Thymus (tissue), 11 donors: ENCODE measurements around the gene ERRFI1. TPM values are rescaled to one million over a fixed set of nuclear protein-coding genes. Genes with fewer than 3 reads are reported as not detected.

Source experiments
- DNase-seq, 9 donors: peaks; one replicate each; pipeline ENCODE4 v3.0.0-alpha.2; 2013; ENCODE audit warnings: low spot score in 9 of 9, low read depth in 6 of 9, missing footprints in 1 of 9
- H3K27ac ChIP-seq, 2 donors: one replicate each; pipeline ENCODE4 v1.5.1; 2013; ENCODE audit warnings: control low read depth in 1 of 2, low read depth in 1 of 2, low read length in 1 of 2, mild to moderate bottlenecking in 1 of 2, moderate library complexity in 1 of 2
- H3K27me3 ChIP-seq, 2 donors: one replicate each; pipeline ENCODE4 v1.5.1; 2013; ENCODE audit warnings: low read length in 1 of 2; ENCODE audit not compliant: control insufficient read depth in 2 of 2, insufficient read depth in 1 of 2
- H3K36me3 ChIP-seq, 2 donors: one replicate each; pipeline ENCODE4 v1.5.1; 2013; ENCODE audit warnings: low read length in 1 of 2, mild to moderate bottlenecking in 1 of 2, moderate library complexity in 1 of 2; ENCODE audit not compliant: control insufficient read depth in 2 of 2, insufficient read depth in 2 of 2
- H3K4me1 ChIP-seq, 2 donors: one replicate each; pipeline ENCODE4 v1.5.1; 2013; ENCODE audit warnings: low read length in 2 of 2; ENCODE audit not compliant: control insufficient read depth in 2 of 2, insufficient read depth in 2 of 2
- H3K4me3 ChIP-seq, 2 donors: one replicate each; pipeline ENCODE4 v1.5.1; 2013; ENCODE audit warnings: low read length in 2 of 2, control low read depth in 1 of 2, mild to moderate bottlenecking in 1 of 2
- H3K9me3 ChIP-seq, 2 donors: one replicate each; pipeline ENCODE4 v1.5.1; 2013; ENCODE audit warnings: low read length in 1 of 2, mild to moderate bottlenecking in 1 of 2; ENCODE audit not compliant: control insufficient read depth in 2 of 2, insufficient read depth in 1 of 2
- WGBS: extraction: QIAGEN DNeasy Blood & Tissue Kit; methylation state at CpG from one replicate; pipeline ENCODE4 v1.1.7; 2013; 5-methylcytosine and 5-hydroxymethylcytosine counted together
- polyA plus RNA-seq: library from polyadenylated mRNA; stranded (reverse); fragments of 200-250 nt; gene quantifications from one replicate; pipeline ENCODE4 v1.2.3, GENCODE V29; 2013
- total RNA-seq: library from RNA; stranded (reverse); fragments of 120-200 nt; gene quantifications from one replicate; pipeline ENCODE4 v1.2.4, GENCODE V29; 2013
- donor health status: healthy.

Gene ERRFI1
- total and polyA plus RNA-seq, 2 donors, result 3.5 to 75.0 TPM

GRCh38 chr1:7989762-7990428 lies 36.2 kb downstream of the ERRFI1 start:
- Histone ChIP-seq H3K4me1 (no peaks in the 10 kb centered on the region), H3K4me3 (no peak overlapping the region), H3K9me3 (no peaks in the 10 kb centered on the region), H3K27me3 (no peaks in the 10 kb centered on the region), H3K36me3 (peaks cover 18 to 20% of the 10 kb centered on the region in 2 donors), H3K27ac (no peak overlapping the region)
- 98% methylated on average over 2 of the region's 2 CpGs for WGBS
- DNase-seq, result no peak

GRCh38 chr1:7988576-7988975 lies 37.5 kb downstream of the ERRFI1 start:
- DNase-seq, result no peak
- WGBS, result 96% methylated on average over 1 of the region's 1 CpG
- no peaks in the 10 kb centered on the region for H3K27me3 ChIP-seq
- H3K9me3 ChIP-seq, result no peaks in the 10 kb centered on the region
- no peak overlapping the region for H3K4me3 ChIP-seq
- no peaks in the 10 kb centered on the region for H3K4me1 ChIP-seq
- H3K27ac ChIP-seq, result no peak overlapping the region
- H3K36me3 ChIP-seq, result peaks cover 30% of the 10 kb centered on the region in 2 donors

GRCh38 chr1:7987528-7987927 lies 38.6 kb downstream of the ERRFI1 start:
- peaks cover 37 to 39% of the 10 kb centered on the region in 2 donors for H3K36me3 ChIP-seq
- WGBS, result 90% methylated on average over 7 of the region's 7 CpGs
- peaks cover 0 to under 1% of the 10 kb centered on the region in 2 donors for H3K4me1 ChIP-seq

GRCh38 chr1:7985851-7986612 lies 40.1 kb downstream of the ERRFI1 start:
- H3K9me3 ChIP-seq, result no peaks in the 10 kb centered on the region
- H3K4me1 ChIP-seq, result peaks cover 0 to 3% of the 10 kb centered on the region in 2 donors
- no peak for DNase-seq
- 93% methylated on average over 15 of the region's 15 CpGs for WGBS
- H3K4me3 ChIP-seq, result no peak overlapping the region
- H3K27me3 ChIP-seq, result no peaks in the 10 kb centered on the region
- no peak overlapping the region for H3K27ac ChIP-seq
- H3K36me3 ChIP-seq, result peaks cover 41 to 45% of the 10 kb centered on the region in 2 donors

More at GRCh38 chr1:7987528-7987927, 38.6 kb downstream of the ERRFI1 start:
- no peaks in the 10 kb centered on the region for H3K27me3 ChIP-seq
- H3K4me3 ChIP-seq, result no peak overlapping the region
- H3K9me3 ChIP-seq, result no peaks in the 10 kb centered on the region
- no peak for DNase-seq
- no peak overlapping the region for H3K27ac ChIP-seq

GRCh38 chr1:7984811-7985210 lies 41.3 kb downstream of the ERRFI1 start:
- DNase-seq, result no peak
- 97% methylated on average over 15 of the region's 15 CpGs for WGBS
- no peak overlapping the region for H3K4me3 ChIP-seq
- no peak overlapping the region for H3K27ac ChIP-seq
- H3K36me3 ChIP-seq, result peaks cover 53 to 55% of the 10 kb centered on the region in 2 donors
- peaks cover 0 to 3% of the 10 kb centered on the region in 2 donors for H3K4me1 ChIP-seq
- no peaks in the 10 kb centered on the region for H3K27me3 ChIP-seq
- H3K9me3 ChIP-seq, result no peaks in the 10 kb centered on the region

GRCh38 chr1:7983086-7983778 lies 42.9 kb downstream of the ERRFI1 start:
- WGBS, result 97% methylated on average over 15 of the region's 15 CpGs
- H3K27me3 ChIP-seq, result no peaks in the 10 kb centered on the region
- H3K27ac ChIP-seq, result no peak overlapping the region
- no peak overlapping the region for H3K4me3 ChIP-seq
- H3K9me3 ChIP-seq, result no peaks in the 10 kb centered on the region
- H3K36me3 ChIP-seq, result peaks cover 67% of the 10 kb centered on the region in 2 donors
- H3K4me1 ChIP-seq, result peaks cover 0 to 3% of the 10 kb centered on the region in 2 donors
- DNase-seq, result no peak

- no peak overlapping the region for H3K27ac ChIP-seq
- WGBS, result 98% methylated on average over 7 of the region's 7 CpGs
- H3K9me3 ChIP-seq, result no peaks in the 10 kb centered on the region
- H3K27me3 ChIP-seq, result no peaks in the 10 kb centered on the region
- peaks cover 0 to 3% of the 10 kb centered on the region in 2 donors for H3K4me1 ChIP-seq
- H3K36me3 ChIP-seq, result peaks cover 63 to 66% of the 10 kb centered on the region in 2 donors
- DNase-seq, result no peak
- H3K4me3 ChIP-seq, result no peak overlapping the region
Observed at GRCh38 chr1:7980984-7981383, 45.1 kb downstream of the ERRFI1 start.

- Histone ChIP-seq H3K27me3 (no peaks in the 10 kb centered on the region), H3K4me1 (no peaks in the 10 kb centered on the region), H3K4me3 (no peak overlapping the region), H3K9me3 (no peaks in the 10 kb centered on the region), H3K27ac (no peak overlapping the region), H3K36me3 (peaks cover 51 to 53% of the 10 kb centered on the region in 2 donors)
- DNase-seq, result no peak
- 96% methylated on average over 8 of the region's 8 CpGs for WGBS
Observed at GRCh38 chr1:7975212-7975865, 50.8 kb downstream of the ERRFI1 start.
